HepG2 (cell line): ENCODE results near the gene BSG. TPM values are rescaled to one million over a fixed set of nuclear protein-coding genes. Genes with fewer than 3 reads are reported as not detected.

Experiments
- ATAC-seq: fragments of 200-7000 bp; cut with Tn5 transposase; 3 replicates; pipeline ENCODE4 v1.9.1; 2020; ENCODE audit warnings: mild to moderate bottlenecking, moderate library complexity
- BruUV-seq: library from RNA; stranded (reverse); fragments of 400-500 nt; replicated peaks from 2 replicates; lab custom pipeline; 2021; lab: Mats Ljungman, UMichigan
- CTCF ChIA-PET: fragments of 300-600 bp; formaldehyde crosslinking; extraction: SDS; loops from one replicate; lab custom pipeline; 2021; ENCODE audit warnings: low total read pairs, inconsistent platforms, low intra/inter-chr PET ratio; lab: Yijun Ruan, JAX
- POLR2A ChIA-PET: fragments of 350-600 bp; sonication (Branson Sonifier 250); formaldehyde crosslinking; loops from one replicate; lab custom pipeline; 2020; ENCODE audit warnings: antibody characterized with exemption, inconsistent platforms; lab: Yijun Ruan, JAX
- DNase-seq: peaks from one replicate; pipeline ENCODE4 v3.0.0-alpha.2; 2015; ENCODE audit warnings: low spot score
- FAIRE-seq: peaks from 3 replicates; lab custom pipeline; 2011; peaks lifted over from hg19 to GRCh38; lab: Jason Lieb, UNC
- H2AFZ ChIP-seq: one replicate; pipeline ENCODE4 v1.6.1; 2011; ENCODE audit warnings: low read length, inconsistent platforms
- H3K27ac ChIP-seq: fragments of 300-600 bp; 3 replicates; pipeline ENCODE4 v1.8.0; 2011; ENCODE audit warnings: mixed run types, mild to moderate bottlenecking, mixed read lengths, low read length, inconsistent platforms; ENCODE audit not compliant: insufficient read depth; ENCODE audit errors: extremely low read length
- H3K27me3 ChIP-seq, 2 experiments: fragments of 200-600 bp in 1 of 2; 2 replicates in 1 of 2; 3 replicates in 1 of 2; pipeline versions ENCODE4 v1.6.0 to v1.8.0; 2011; ENCODE audit warnings: low read length in 2 of 2, mild to moderate bottlenecking in 2 of 2, moderate library complexity in 2 of 2, inconsistent platforms in 1 of 2; ENCODE audit not compliant: insufficient read depth in 2 of 2, control insufficient read depth in 1 of 2
- H3K36me3 ChIP-seq, 2 experiments: fragments of 200-600 bp in 1 of 2; replicated peaks in 1 of 2; 2 replicates in 1 of 2; 3 replicates in 1 of 2; pipeline versions ENCODE4 v1.5.1 to v1.8.0; 2011; ENCODE audit warnings: low read length in 2 of 2, inconsistent platforms in 1 of 2; ENCODE audit not compliant: insufficient read depth in 2 of 2, control insufficient read depth in 1 of 2
- H3K4me1 ChIP-seq: 2 replicates; pipeline ENCODE4 v1.5.1; 2012; ENCODE audit warnings: low read length, inconsistent platforms; ENCODE audit not compliant: insufficient read depth
- H3K4me2 ChIP-seq: 2 replicates; pipeline ENCODE4 v1.6.0; 2011; ENCODE audit warnings: low read depth, low read length, inconsistent platforms
- H3K4me3 ChIP-seq, 3 experiments: fragments of 200-600 bp in 1 of 3; sonication (generic), shearing (Covaris generic) in 1 of 3; replicated peaks in 1 of 3; 2 replicates each; pipeline ENCODE4 v1.5.1; 2011 to 2016; ENCODE audit warnings: low read length in 3 of 3, inconsistent platforms in 2 of 3, low read depth in 2 of 3, mild to moderate bottlenecking in 2 of 3, control low read depth in 1 of 3, mixed read lengths in 1 of 3; ENCODE audit not compliant: insufficient read depth in 1 of 3
- H3K79me2 ChIP-seq: one replicate; pipeline ENCODE4 v1.6.1; 2011; ENCODE audit warnings: low read length, inconsistent platforms; ENCODE audit not compliant: insufficient read depth
- H3K9ac ChIP-seq: 2 replicates; pipeline ENCODE4 v1.6.0; 2011; ENCODE audit warnings: mild to moderate bottlenecking, low read depth, low read length, inconsistent platforms; ENCODE audit not compliant: insufficient read depth
- H3K9me3 ChIP-seq: 2 replicates; pipeline ENCODE4 v1.5.1; 2012; ENCODE audit warnings: mild to moderate bottlenecking, low read length
- H4K20me1 ChIP-seq: 2 replicates; pipeline ENCODE4 v1.6.0; 2011; ENCODE audit warnings: inconsistent platforms, mild to moderate bottlenecking, low read length, moderate library complexity; ENCODE audit not compliant: insufficient read depth
- AGO2 ChIP-seq: fragments of 200-400 bp; formaldehyde crosslinking; optimal IDR thresholded peaks from 2 replicates; pipeline ENCODE3; 2017; ENCODE audit warnings: mild to moderate bottlenecking, low read depth, low read length, moderate library complexity
- AKAP8 ChIP-seq: sonication (generic); formaldehyde crosslinking; IDR thresholded peaks from 2 replicates; pipeline ENCODE4 v1.5.1; 2020; ENCODE audit warnings: mild to moderate bottlenecking, missing genetic modification reagents
- CSRNP2 ChIP-seq: sonication (generic); formaldehyde crosslinking; conservative IDR thresholded peaks from 2 replicates; pipeline ENCODE4 v1.8.0; 2022; ENCODE audit warnings: low read depth, missing genetic modification reagents
- DMAP1 ChIP-seq: IDR thresholded peaks from 2 replicates; pipeline ENCODE4 v1.6.1; 2016
- FOXK1 ChIP-seq: sonication (generic); formaldehyde crosslinking; IDR thresholded peaks from 2 replicates; pipeline ENCODE4 v1.4.0; 2020; ENCODE audit warnings: low read depth, missing genetic modification reagents, borderline replicate concordance
- POLR2G ChIP-seq: fragments of 200-400 bp; formaldehyde crosslinking; IDR thresholded peaks from 2 replicates; pipeline ENCODE4 v1.6.1; 2018; ENCODE audit warnings: mild to moderate bottlenecking, low read depth, low read length, moderate library complexity
- SALL2 ChIP-seq: sonication (generic); formaldehyde crosslinking; IDR thresholded peaks from 2 replicates; pipeline ENCODE4 v1.8.1; 2023; ENCODE audit warnings: mild to moderate bottlenecking, missing genetic modification reagents, inconsistent platforms
- SIX4 ChIP-seq: sonication (generic); formaldehyde crosslinking; IDR thresholded peaks from 2 replicates; pipeline ENCODE4 v1.4.0; 2020; ENCODE audit warnings: missing genetic modification reagents
- ZBTB2 ChIP-seq: sonication (generic); formaldehyde crosslinking; IDR thresholded peaks from 2 replicates; pipeline ENCODE4 v1.8.0; 2022; ENCODE audit warnings: low read depth, missing genetic modification reagents
- ZNF558 ChIP-seq: sonication (generic); formaldehyde crosslinking; IDR thresholded peaks from 2 replicates; pipeline ENCODE4 v1.9.0; 2022; ENCODE audit warnings: mild to moderate bottlenecking, missing genetic modification reagents, borderline replicate concordance
- ZNF639 ChIP-seq: conservative IDR thresholded peaks from 2 replicates; pipeline ENCODE4 v1.6.1; 2018; ENCODE audit warnings: missing genetic modification reagents
- whole genome bisulfite sequencing: methylation state at CpG from one replicate; pipeline ENCODE4 v1.1.6; 2017; ENCODE audit warnings: low lambda C conversion rate; 5-methylcytosine and 5-hydroxymethylcytosine counted together
- in situ Hi-C: cut with HindIII; loops from 2 replicates; pipeline ENCODE4 v1.10.0; 2017; ENCODE audit warnings: low pct_unique_long_range_greater_than_20kb; ENCODE audit not compliant: extremely low pct_ligation_motif_present
- intact Hi-C: fragments of 100-400 bp; cut with micrococcal nuclease; formaldehyde crosslinking; loops from one replicate; pipeline ENCODE4 v1.10.0; 2022; ENCODE audit not compliant: unreplicated experiment
- polyA plus RNA-seq, 8 experiments: library from polyadenylated mRNA; depleted of rRNA in 3 of 8; stranded (reverse) in 7 of 8; unstranded in 1 of 8; fragments of >200 nt; fragmentation: Illumina TruSeq in 4 of 8; extraction: Trizol in 4 of 8; gene quantifications; 2 replicates each; pipeline versions ENCODE4 v1.2.1 to v1.2.3, GENCODE V29; 2011 to 2016; ENCODE audit warnings: low read depth in 4 of 8, missing spikeins in 1 of 8, mixed read lengths in 1 of 8; ENCODE audit not compliant: insufficient read depth in 1 of 8
- total RNA-seq, 5 experiments: library from RNA; depleted of rRNA; stranded (reverse); fragments of >200 nt; fragmentation: Illumina TruSeq; extraction: Trizol; gene quantifications; 2 replicates each; pipeline ENCODE4 v1.2.3, GENCODE V29; 2016; ENCODE audit warnings: low read depth in 1 of 5

Gene BSG
- total and polyA plus RNA-seq, 2 of the 13 experiments (the other 11 are each of a cell fraction or from before 2014, with no cell fraction given) = 309 to 754 TPM

GRCh38 chr19:579111-579841 is 6.9 kb downstream of the BSG start:
- intact Hi-C loops (no loop called here), in situ Hi-C loops (no loop called here)
- H3K4me3 ChIP-seq = no peak overlapping the region
- peaks cover 88% of the 10 kb centered on the region for H4K20me1 ChIP-seq
- H3K9me3 ChIP-seq = no peaks in the 10 kb centered on the region
- ChIA-PET CTCF (no interaction called here), POLR2A (no interaction called here)
- H3K4me2 ChIP-seq = no peak overlapping the region
- H2AFZ ChIP-seq = no peak overlapping the region
- H3K27ac ChIP-seq = no peak overlapping the region
- BruUV-seq = no TSS peak
- H3K4me1 ChIP-seq = peaks cover 16% of the 10 kb centered on the region
- no peaks in the 10 kb centered on the region for H3K27me3 ChIP-seq
- peaks cover 35 to 39% of the 10 kb centered on the region in 2 experiments; a peak in 4 of 5 replicates for H3K36me3 ChIP-seq
- peaks cover 54% of the 10 kb centered on the region for H3K79me2 ChIP-seq
- ATAC-seq = no peak
- FAIRE-seq = no peak
- no peak overlapping the region for H3K9ac ChIP-seq
- WGBS = 95% methylated on average over 14 of the region's 46 CpGs
- DNase-seq = no peak
- TF ChIP-seq DMAP1 (CRISPR knock-in tag) (no peak), SALL2 (CRISPR knock-in tag) (no peak), AKAP8 (CRISPR knock-in tag) (peak; percentile 4), CSRNP2 (CRISPR knock-in tag) (no peak), ZBTB2 (CRISPR knock-in tag) (no peak), FOXK1 (CRISPR knock-in tag) (no peak), ZNF558 (CRISPR knock-in tag) (no peak), SIX4 (CRISPR knock-in tag) (no peak), POLR2G (no peak), ZNF639 (CRISPR knock-in tag) (no peak), AGO2 (peak; percentile 8)
- TF ChIP-seq, all 625 proteins: peak for 2
